ENCODE measurements around the gene NRG3. TPM values are rescaled to one million over a fixed set of nuclear protein-coding genes. Genes with fewer than 3 reads are reported as not detected.

The NRG3 gene
- total RNA-seq, result not detected in 2 replicates
- not detected for polyA plus RNA-seq (2012)

DNA sequence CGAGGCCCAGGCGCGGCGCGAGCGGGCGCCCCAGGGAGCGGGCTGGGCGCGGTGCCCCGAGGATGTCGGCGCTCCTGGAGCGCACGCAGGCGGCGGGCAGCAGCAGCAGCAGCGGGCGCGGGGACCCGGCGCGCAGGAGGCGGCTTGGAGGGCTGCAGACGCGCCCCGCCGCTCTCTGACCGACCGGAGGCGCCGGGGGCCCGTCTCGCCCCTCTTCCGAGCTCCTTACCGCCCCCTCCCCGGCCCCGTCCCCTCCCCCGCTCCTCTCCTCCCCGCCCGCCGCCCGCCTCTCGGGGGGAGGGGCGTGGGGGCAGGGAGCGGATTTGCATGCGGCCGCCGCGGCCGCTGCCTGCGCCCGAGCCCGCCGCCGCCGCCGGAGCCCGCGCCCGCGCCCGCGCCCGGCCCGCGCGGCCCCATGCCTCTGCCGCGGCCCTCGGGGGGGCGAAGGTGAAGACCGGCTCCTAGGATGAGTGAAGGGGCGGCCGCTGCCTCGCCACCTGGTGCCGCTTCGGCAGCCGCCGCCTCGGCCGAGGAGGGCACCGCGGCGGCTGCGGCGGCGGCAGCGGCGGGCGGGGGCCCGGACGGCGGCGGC lies at the start of gene NRG3:
NRG3 (plus strand) TSS at position 320 of the 592 bp plus-strand sequence.
- no peak for DNase-seq (ENCODE audit: low read depth)

DNA sequence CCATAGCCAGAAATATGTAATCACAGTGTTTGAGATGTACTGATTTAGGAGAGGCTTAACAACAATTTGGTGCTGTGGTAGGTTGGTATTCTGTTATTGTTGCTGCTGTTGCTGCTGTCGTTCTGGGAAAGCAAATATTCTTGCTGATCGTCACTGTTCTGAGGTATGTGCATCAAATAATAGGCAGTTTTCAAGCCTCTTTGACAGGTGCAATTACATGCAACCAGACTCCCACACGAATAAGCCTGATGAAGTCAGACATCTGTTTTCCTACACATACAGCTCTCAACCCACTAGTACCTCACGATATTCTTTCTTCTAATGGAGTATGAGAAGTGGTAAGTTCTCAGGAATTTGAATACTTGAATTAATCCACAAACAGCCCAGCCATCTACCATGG lies 46.7 kb upstream of the NRG3 start:
- no peak for DNase-seq (ENCODE audit: low read depth)

DNA sequence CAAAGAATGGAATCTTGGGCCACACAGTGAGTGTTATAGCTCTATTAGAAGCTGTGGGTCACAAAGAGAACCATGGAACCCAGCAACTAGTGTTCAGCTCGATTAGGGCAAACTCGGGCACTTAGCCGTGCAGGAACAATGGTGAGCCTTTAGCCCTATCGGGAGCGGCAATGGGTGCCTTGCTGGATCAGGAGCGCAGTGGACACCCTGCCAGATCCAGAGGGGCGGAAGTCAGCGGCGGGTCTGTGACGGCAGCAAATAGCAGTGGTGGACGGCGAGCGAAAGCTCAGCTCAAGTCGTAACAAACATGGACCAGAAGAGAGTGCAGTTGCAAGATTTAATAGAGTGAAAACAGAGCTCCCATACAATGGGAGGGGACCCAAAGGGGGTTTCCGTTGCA lies 43.9 kb upstream of the NRG3 start:
- no peak for DNase-seq (ENCODE audit: low read depth)

DNA sequence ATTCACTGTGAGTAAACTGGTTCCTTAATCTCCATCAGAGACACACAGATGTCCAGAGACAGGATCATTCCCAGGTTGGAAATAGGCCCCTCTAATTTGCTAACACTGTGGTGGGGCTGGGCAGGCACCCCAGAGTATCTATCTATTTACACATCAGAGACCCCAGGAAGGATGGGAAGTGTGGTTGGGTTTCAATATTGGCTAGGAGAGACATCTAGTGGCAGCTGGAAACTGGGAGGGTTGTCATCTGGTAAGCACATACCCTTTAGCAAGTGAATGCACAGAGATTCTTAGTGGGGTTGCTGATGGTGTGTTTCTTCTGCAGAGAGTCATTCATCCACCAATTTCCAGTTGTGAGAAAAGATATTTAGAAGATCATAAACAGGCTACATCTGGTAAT lies 36.0 kb upstream of the NRG3 start:
- DNase-seq (ENCODE audit: low read depth), result no peak

DNA sequence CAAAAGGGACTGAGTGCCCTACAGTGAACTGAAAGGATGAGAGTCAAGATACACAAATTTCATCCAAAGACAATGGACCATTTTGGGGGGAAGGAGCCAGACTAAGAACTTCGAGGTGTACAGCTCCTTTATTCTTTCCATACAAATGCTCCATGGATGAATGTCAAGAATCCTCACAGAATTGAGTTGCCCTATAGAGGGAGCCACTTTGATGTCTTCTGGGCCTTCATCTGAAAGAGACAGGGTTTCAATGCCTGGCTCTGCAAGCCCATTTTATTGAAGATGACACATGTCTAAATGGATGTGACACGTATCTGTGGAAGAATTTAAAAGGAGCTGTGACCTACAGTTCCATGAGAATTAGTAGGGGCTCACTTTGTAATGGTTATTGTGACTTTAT lies 32.0 kb upstream of the NRG3 start:
- no peak for DNase-seq (ENCODE audit: low read depth)

DNA sequence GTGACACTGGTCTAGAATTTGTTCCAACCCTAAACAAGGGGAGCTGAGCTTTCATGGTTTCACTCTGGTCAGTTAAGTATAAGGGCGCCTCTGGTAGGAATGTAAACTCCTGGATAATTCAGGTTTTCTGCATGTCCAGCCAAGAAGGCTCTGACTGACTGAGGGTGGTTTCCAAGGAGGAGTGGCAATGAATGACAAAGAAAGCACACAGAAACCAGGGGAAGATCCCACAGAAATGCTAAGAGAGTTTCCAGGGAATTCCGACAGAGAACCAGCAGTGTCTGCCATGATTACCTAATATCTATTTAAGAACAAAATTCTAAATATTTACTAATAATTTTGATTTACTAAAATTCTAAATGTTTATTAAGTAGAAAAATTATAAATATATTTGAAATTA lies 27.3 kb upstream of the NRG3 start:
- no peak for DNase-seq (ENCODE audit: low read depth)

DNA sequence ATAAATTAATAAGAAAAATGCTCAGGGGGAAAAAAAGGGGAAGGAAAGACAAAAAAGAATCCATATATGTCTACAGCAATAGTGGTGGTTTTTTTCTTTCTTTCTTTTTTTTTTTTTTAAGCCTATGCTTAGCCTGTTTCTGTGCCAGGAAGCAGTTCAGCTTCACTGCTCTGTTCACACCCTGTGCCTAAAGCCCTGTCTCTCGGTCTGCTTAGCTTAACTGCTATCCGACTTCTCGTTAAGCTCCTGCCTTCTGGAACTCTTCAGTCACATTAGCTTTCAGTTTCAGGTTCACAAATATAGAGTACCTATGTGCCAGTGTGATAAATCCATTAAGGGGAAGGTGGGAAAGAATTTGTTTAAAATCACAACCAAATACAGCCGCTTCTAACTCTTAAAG lies 26.5 kb upstream of the NRG3 start:
- no peak for DNase-seq (ENCODE audit: low read depth)

DNA sequence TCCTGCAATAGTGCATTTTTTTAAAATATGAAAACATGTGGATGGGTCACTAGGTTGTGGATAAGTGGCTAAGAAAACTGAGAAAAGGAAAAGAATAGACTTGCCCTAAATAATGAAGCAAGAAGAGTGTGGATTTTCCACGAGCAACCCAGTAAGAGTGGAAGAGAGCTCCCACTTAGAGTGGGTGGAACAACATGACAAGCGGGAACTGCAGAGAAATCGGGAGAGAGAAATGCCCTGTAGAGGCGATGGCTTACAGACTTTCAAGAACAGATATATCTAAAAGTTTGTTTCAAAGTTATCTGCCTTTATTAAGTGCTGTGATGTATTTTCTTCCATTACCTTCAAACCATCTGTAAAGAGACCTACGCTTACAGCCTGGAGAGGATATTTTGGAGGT lies 26.1 kb upstream of the NRG3 start:
- no peak for DNase-seq (ENCODE audit: low read depth)

DNA sequence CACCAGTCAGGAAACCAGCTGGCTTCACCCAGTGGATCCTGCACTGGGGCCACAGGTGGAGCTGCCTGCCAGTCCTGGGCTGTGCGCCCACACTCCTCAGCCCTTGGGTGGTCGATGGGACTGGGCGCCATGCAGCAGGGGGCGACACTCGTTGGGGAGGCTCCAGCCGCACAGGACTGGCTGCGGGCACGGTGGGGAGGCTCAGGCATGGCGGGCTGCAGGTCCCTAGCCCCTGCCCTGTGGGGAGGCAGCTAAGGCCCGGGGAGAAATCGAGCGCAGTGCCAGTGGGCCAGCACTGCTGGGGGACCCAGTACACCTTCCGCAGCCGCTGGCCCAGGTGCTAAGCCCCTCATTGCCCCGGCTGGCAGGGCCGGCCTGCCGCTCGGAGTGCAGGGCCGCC lies 12.4 kb upstream of the NRG3 start:
- no peak for DNase-seq (ENCODE audit: low read depth)

DNA sequence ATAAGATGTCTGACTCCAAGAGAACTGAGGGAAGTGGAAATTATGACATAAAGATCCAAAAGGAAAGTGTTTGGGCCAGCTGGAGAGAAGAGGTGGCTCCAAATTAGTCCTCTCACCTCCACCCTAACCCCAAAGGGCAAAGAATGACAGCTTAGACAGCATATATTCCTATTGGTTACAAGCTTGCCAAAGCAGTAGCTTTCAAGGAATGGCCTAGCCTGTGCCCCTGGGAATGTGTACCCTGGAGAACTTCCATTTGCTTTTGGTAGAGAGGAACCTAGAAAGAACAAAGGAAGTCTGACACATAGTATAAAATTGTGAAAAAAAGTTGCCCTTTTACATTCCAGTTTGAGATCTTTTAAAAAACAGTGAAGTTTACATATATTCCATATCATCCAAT lies 11.2 kb upstream of the NRG3 start:
- DNase-seq (ENCODE audit: low read depth), result no peak

DNA sequence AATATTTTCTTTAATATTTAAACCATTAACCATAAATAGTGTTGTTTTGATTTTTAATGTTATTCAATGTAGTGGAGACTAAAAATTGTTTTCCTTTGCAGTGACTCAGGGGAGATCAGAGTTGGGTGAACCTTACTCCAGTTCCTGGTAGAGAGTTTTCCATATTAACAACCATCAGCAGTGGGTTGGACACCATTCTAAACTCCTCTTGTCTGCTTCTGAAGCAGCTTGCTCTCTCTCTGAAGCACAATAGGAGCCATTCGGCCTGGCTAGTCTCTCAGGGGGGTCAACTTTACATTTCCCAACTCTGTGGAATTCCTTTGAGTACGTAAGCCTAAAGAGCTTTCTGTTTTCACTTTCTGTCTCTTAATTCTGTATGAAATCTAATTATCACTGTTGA lies 9.4 kb upstream of the NRG3 start:
- no peak for DNase-seq (ENCODE audit: low read depth)

DNA sequence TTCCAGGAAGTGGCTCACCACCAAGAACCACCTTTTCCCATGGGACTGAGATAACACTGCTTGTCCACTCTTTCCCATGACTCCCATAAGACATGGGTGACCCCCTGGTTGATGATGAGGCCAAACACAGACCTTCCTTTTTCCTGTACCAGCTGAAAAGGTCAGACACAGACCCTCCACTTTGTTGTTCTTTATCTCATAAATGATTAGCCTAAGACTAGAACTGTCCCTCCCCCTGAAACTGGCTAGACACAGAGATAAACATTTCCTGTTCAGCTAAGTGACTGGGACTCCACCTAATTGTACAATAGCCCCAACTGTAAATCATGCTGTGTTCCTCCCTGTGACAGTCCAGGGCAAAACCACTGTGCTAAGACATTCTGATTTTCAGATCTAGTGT lies 8.2 kb upstream of the NRG3 start:
- no peak for DNase-seq (ENCODE audit: low read depth)

DNA sequence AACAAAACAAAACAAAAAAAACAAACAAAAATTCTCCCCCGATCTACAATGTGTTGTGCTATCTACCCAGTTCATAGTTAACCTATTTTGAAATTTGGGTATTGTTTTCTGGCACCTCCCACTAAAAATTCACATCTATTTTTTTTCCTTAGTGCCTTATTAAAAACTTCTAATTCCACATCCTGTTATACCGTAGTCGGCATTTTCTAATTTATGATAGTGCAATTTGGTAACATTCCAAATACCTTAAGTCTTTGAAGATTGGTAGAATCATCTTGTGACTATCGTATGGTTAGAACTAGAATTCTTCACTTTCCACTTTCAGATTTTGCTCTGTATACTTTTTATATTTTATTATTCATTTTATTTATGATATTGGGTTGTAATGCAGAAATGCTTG lies 4.5 kb upstream of the NRG3 start:
- DNase-seq (ENCODE audit: low read depth), result no peak

DNA sequence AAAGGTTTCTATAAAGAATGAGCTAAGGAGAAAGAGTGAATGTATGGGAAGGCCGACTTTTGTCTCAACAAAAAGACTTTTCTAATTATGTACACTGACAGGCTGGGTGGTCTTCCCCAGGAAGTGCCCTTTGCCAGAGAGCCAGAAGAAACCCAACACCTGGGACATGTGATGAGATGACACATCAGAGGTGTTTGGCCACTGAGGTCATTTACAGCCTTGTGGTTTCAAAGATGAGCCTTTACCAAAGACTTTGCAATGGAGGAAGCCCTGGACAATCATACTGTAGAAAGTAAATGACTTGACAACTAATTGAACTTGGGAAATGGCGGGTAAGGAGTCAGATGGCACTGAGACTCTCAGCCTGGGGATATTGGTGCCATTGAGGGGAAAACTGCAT lies 3.4 kb upstream of the NRG3 start:
- no peak for DNase-seq (ENCODE audit: low read depth)

DNA sequence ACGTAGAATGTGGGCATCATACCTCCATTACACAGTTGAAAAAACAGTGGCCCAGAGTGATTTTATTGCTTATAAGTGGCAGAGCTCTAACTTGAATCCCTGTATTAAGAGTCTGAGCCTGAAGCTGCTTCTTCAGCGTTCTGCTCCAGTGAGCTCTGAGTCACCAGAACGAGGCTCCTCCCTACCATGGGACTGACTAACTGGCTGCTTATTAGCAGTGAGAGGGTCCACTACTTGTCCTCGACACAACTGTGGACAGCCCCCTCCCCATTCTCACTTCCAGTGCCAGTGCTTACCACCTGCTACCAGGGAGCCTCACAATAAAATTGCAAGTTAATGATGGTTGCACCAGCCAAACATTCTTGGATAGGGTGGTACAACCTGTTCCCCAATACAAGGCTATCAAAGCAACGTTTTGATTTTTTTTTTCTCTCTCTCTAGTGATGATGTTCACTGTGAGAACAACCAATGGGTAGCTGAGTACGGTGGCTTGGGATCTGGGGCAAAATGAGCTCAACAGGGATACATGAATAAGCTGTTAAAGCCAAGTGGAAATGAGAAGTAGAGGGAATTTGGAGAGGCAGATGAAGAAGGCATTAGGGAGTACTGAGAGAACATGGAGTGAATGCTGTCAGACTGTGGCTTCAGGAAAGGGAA lies 2.7 kb upstream of the NRG3 start:
- no peak for DNase-seq (ENCODE audit: low read depth)

DNA sequence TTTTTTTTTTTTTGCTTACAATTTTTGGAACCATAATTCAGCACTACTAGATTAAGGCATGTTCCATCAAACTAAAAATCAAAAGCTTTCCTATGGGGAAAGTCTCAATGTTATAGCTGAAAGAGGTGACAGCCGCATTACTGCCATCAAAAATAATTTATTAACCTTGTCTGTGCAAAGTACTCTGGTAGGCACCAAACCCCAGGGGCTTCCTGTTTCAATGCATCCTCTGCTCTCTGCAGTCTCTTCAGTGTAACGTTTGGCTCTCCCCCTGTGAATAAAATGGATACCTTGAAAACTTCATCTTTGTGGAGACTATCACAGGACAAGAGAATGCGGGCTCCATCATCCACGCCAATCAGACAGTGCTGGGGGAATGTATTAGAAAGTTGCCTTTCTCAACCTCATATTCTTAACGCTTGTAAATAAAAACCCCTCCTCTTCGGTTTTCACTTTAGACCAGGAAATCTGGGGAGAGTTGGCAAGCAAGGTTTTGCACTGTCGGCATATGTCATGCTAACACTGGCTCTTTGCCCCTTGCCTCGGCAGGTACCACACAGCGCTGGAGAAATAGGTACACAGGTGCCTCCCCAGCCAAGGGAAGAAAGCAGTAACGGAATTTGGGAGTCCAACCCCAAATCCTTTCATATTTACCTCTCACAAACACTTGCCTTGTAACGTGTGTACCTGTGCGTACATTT lies 1.6 kb upstream of the NRG3 start:
- no peak for DNase-seq (ENCODE audit: low read depth)

DNA sequence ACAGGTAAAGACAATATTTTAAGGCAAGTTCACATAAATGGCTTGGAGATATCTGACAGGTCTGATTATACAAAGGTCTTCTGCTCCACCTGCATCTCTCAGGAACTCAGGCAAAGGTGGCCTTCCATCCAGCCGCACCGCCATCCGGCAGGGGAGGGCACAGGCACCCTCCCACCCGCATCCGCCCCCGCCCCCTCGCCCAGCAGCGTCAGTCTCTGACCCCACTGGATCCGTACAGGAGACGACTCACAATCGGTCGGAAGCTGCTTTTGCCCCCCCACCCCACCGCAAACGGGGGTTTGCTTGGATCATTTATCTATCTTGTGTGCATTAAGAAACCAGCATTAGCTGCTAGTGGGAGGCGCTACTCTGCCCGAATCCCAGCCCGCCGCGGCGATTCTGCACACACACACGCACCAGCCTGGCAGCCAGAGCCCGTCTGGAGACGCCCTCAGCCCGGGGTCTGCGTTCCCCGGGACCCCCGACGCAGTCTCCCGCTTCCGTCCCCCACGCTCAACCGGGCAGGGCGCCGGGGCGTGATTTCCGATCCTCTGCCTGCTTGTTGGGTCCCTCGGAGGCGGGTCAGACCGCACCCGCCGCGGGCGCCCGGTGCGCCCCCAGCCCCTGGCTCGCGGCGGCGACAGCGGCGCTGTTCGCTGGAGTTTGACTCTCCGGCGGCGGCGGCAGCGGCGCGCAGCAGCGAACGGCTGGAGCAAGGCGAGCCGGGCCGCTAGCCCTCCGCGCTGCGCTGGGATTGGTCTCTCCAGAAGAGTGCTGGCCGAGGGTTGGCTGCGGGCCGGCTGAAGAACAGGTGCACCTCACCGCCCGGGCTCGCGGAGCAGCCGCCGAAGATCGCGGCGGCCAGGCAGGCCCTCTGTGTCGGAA lies 820 bp upstream of the NRG3 start:
- DNase-seq (ENCODE audit: low read depth), result no peak

DNA sequence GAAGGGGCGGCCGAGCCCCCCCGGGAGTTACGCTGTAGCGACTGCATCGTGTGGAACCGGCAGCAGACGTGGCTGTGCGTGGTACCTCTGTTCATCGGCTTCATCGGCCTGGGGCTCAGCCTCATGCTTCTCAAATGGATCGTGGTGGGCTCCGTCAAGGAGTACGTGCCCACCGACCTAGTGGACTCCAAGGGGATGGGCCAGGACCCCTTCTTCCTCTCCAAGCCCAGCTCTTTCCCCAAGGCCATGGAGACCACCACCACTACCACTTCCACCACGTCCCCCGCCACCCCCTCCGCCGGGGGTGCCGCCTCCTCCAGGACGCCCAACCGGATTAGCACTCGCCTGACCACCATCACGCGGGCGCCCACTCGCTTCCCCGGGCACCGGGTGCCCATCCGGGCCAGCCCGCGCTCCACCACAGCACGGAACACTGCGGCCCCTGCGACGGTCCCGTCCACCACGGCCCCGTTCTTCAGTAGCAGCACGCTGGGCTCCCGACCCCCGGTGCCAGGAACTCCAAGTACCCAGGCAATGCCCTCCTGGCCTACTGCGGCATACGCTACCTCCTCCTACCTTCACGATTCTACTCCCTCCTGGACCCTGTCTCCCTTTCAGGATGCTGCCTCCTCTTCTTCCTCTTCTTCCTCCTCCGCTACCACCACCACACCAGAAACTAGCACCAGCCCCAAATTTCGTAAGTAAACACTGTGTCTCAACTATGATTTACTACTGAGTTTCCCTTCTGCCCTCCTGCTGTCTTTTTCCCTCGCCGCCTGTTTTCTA lies 666 bp downstream of the NRG3 start:
- no peak for DNase-seq (ENCODE audit: low read depth)

DNA sequence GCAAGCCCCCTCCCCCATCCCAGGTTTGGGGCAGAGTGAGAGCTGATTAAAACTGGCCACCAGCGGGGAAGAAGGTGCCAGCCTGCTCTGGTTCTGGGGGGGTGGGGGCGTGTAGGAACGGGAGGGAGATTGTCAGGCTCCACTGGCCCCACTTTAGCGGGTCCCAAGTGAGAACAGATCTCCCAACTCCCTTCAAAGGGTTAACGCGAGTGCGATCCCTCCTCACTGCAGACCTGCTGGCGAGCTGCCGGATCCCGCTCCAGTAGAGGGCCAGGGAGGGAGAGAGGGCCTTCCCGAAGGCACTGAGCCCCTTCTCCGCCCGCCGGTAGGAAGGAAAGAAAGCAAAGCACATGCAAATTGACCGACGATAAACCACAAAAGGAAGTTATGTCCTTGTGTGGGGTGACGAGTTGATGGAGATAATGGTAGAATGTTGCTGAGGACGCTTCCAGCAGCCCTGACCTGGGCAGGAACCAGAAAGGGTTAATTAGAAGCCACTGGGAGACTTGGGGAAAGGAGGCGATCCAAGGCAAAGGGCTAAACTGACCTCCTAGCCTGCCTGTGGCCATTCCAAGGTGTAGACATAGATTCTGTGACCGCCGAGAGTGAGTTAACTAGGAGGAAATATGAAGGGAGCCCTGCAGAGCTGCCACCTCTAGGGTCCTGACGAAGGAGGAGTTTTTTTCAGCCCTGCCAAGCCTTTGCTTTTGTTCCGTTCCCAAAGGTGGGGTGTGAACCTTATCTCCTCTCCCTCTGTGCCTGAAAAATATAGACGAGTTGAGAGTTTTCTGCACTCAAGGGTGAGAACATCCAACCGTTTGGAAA lies 1.5 kb downstream of the NRG3 start:
- DNase-seq (ENCODE audit: low read depth), result no peak

DNA sequence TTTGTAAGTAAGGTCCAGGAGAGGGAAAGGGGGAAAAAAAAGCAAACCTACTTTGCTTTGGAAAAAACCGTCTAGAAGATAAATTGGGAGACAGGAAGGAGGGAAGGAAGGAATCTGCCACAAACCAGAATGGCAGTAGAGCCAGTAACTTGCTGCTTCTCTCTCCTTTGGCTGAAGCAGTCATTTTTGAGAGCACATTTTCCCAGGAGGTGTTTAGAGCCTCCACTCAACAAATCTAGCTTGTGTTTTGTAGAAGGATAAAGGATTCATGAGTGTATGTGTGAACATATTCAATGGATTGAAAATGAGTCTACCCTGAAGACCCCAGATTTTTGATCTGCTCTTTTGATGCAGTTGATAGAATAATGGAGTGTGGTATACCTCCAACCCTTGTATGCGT lies 2.6 kb downstream of the NRG3 start:
- DNase-seq (ENCODE audit: low read depth), result no peak
